Breast epithelium (tissue), 4 donors: ENCODE results near the gene FBLN2. TPM values are rescaled to one million over a fixed set of nuclear protein-coding genes. Genes with fewer than 3 reads are reported as not detected.

Source experiments
- DNase-seq, 2 donors: peaks; one replicate each; pipeline ENCODE4 v3.0.0-alpha.2; 2019; ENCODE audit warnings: low spot score in 2 of 2
- H3K27ac ChIP-seq, 2 donors: fragments of 200-600 bp; sonication (generic) in 1 of 2; one replicate each; pipeline ENCODE4 v1.5.1; 2016 to 2019; ENCODE audit warnings: mild to moderate bottlenecking in 1 of 2
- H3K27me3 ChIP-seq, 2 donors: fragments of 200-600 bp; sonication (generic) in 1 of 2; one replicate each; pipeline versions ENCODE4 v1.5.1 to v1.6.0; 2017 to 2019; ENCODE audit warnings: control low read depth in 1 of 2, mild to moderate bottlenecking in 1 of 2
- H3K36me3 ChIP-seq: fragments of 200-600 bp; one replicate; pipeline ENCODE4 v1.5.1; 2019
- H3K4me1 ChIP-seq, 2 donors: fragments of 200-600 bp; sonication (generic); one replicate each; pipeline ENCODE4 v1.5.1; 2016 to 2019; ENCODE audit warnings: control low read depth in 1 of 2
- H3K4me3 ChIP-seq, 3 donors: fragments of 200-600 bp; sonication (generic); 1 replicate in 2 of 3; 2 replicates in 1 of 3; pipeline ENCODE4 v1.5.1; 2016 to 2019; ENCODE audit warnings: mild to moderate bottlenecking in 3 of 3, moderate library complexity in 2 of 3
- H3K9me3 ChIP-seq, 2 donors: fragments of 200-600 bp; sonication (generic) in 1 of 2; one replicate each; pipeline ENCODE4 v1.5.1; 2016 to 2019; ENCODE audit warnings: control low read depth in 1 of 2
- POLR2A ChIP-seq: fragments of 450-650 bp; IDR thresholded peaks from one replicate; pipeline ENCODE4 v1.6.1; 2016; ENCODE audit warnings: antibody characterized with exemption, mild to moderate bottlenecking, moderate library complexity
- POLR2AphosphoS5 ChIP-seq, 3 donors: sonication (generic); formaldehyde crosslinking; IDR thresholded peaks; one replicate each; pipeline ENCODE4 v1.6.1; 2017; ENCODE audit warnings: antibody characterized with exemption in 3 of 3
- intact Hi-C: fragments of 100-400 bp; cut with DNase I; formaldehyde crosslinking; loops from one replicate; pipeline ENCODE4 v1.15.1; 2023; ENCODE audit warnings: low total_unique reads
- total RNA-seq, 3 donors: library from RNA; depleted of rRNA; stranded (reverse); fragments of >200 nt; gene quantifications; one replicate each; pipeline ENCODE4 v1.1.0, GENCODE V29; 2016
- TF ChIP-seq, protein P1 (sequence below), 3 donors: fragments of 450-650 bp; IDR thresholded peaks; one replicate each; pipeline ENCODE4 v1.5.1; 2016 to 2017; ENCODE audit warnings: antibody characterized with exemption in 3 of 3, mild to moderate bottlenecking in 3 of 3, moderate library complexity in 3 of 3

The FBLN2 gene
- total RNA-seq, 3 donors from 2014 or later = 43.5 to 663 (median 81.3) TPM

DNA sequence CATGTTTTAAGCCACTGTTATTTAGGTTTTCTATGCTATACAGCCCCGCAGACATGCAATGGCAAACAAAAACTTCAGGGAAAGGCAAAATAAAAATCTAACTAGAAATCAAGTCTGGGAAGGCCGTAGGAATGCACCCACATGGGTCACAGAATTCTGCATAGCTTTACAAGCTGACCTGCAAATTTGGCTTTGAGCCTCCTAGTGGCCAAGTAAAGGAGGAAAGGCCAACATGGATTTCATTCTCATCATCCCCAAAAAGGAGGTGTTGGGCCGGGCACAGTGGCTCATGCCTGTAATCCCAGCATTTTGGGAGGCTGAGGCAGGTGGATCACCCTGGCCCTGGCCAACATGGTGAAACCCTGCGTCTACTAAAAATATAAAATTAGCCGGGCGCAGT is 124.3 kb downstream of the FBLN2 start:
- H3K36me3 ChIP-seq = no peaks in the 10 kb centered on the region
- H3K4me1 ChIP-seq = no peaks in the 10 kb centered on the region
- H3K27me3 ChIP-seq = peaks cover 0 to 19% of the 10 kb centered on the region in 2 donors
- H3K27ac ChIP-seq = no peak overlapping the region
- intact Hi-C loops = no loop called here
- no peak overlapping the region for H3K4me3 ChIP-seq
- no peak for TF ChIP-seq POLR2A
- H3K9me3 ChIP-seq = no peaks in the 10 kb centered on the region
- no peak for DNase-seq

DNA sequence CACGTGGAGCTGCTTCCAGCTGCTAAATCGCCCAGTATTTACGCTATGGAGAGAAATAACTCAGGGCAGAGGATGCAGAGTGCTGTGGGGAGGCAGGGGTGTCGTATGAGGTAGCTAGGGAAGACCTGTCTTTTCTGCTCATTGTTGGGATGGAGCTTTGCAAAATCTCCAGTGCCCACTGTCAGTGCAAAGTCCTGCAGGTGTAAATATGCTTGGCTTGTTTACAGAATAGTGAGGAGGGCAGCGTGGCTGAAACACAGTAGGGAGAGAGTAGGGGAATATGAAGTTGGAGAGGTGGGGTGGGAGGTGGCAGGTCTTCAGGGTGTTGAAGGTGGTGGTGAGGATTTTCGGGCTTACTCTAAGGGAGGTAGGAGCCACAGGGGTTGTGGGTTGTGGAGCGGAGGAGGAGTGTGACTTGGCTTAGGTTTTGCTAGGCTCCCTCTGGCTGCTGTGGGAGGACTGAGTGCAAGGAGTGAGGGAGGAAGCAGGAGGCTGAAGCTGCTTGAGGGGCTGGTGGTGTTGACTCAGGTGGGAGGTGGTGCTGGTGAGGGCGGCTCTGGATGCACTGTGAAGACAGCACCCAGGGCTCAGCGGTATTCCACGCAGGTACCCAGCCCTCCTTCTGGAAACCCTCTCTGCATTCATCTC is 125.7 kb downstream of the FBLN2 start:
- peaks cover 0 to 23% of the 10 kb centered on the region in 2 donors for H3K27me3 ChIP-seq
- no peaks in the 10 kb centered on the region for H3K4me1 ChIP-seq
- TF ChIP-seq POLR2AphosphoS5 (IDR thresholded peaks at IDR 0.05) = no peak
- no peak for TF ChIP-seq POLR2A
- TF ChIP-seq, protein P1, sequence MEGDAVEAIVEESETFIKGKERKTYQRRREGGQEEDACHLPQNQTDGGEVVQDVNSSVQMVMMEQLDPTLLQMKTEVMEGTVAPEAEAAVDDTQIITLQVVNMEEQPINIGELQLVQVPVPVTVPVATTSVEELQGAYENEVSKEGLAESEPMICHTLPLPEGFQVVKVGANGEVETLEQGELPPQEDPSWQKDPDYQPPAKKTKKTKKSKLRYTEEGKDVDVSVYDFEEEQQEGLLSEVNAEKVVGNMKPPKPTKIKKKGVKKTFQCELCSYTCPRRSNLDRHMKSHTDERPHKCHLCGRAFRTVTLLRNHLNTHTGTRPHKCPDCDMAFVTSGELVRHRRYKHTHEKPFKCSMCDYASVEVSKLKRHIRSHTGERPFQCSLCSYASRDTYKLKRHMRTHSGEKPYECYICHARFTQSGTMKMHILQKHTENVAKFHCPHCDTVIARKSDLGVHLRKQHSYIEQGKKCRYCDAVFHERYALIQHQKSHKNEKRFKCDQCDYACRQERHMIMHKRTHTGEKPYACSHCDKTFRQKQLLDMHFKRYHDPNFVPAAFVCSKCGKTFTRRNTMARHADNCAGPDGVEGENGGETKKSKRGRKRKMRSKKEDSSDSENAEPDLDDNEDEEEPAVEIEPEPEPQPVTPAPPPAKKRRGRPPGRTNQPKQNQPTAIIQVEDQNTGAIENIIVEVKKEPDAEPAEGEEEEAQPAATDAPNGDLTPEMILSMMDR (IDR thresholded peaks at IDR 0.05) = no peak
- intact Hi-C loops = no loop called here
- no peak for DNase-seq
- no peaks in the 10 kb centered on the region for H3K36me3 ChIP-seq
- no peak overlapping the region for H3K4me3 ChIP-seq
- no peak overlapping the region for H3K27ac ChIP-seq
- H3K9me3 ChIP-seq = no peaks in the 10 kb centered on the region

DNA sequence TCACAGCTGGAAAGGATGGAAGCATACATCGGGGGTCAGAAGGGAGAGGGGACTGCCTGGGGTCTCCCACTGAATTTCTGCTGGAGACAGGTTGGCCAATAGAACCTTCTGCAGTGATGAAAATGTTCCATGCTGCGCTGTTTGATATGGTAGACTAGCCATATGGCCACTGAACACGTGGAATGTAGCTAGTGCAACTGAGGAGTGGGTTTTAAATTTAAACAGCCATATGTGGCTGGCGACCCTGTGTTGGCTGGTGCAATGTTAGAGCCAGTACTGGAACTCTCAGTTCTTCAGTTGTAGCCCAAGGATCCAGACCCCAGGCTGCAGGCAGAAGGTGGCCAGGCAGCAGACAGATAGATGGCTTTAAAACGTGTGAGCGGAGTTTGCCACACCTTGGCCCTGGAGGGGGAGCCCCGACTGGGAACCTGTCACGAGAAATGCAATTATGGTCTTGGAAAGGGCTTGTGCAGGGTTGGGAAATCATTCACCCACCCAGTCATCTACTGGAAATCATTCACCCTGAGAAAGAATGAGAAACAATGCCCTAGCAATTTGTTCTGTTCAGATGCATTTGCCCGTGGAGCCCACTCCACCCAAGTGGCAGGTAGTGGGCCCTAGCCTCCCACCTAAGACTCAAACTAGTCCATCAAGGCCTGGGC is 127.6 kb downstream of the FBLN2 start:
- H3K9me3 ChIP-seq = no peaks in the 10 kb centered on the region
- H3K27ac ChIP-seq = no peak overlapping the region
- intact Hi-C loops = no loop called here
- TF ChIP-seq POLR2AphosphoS5 (IDR thresholded peaks at IDR 0.05) (no peak), POLR2A (no peak)
- TF ChIP-seq, protein P1 (IDR thresholded peaks at IDR 0.05) = no peak
- DNase-seq = no peak
- no peak overlapping the region for H3K4me3 ChIP-seq
- H3K36me3 ChIP-seq = no peaks in the 10 kb centered on the region
- no peaks in the 10 kb centered on the region for H3K4me1 ChIP-seq
- H3K27me3 ChIP-seq = peaks cover 0 to 25% of the 10 kb centered on the region in 2 donors

DNA sequence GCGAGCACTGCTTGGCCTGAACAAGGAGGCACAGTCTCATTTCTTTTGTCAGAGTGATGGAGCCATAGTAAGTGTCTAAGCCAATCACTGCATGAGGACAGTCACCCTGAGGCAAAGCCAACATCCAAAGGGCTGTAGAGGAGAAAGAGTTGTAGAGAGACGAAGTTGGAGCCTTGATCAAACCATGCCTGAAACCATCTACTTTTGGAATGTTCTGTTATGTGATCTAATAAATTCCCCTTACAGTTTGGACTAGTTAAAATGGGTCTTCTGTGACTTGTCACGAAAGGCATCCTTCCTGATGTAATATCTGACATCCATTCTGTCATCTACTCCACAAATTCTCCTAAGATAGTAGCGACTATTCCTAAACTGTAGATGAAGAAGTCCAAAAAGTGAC is 128.3 kb downstream of the FBLN2 start:
- H3K27ac ChIP-seq = no peak overlapping the region
- intact Hi-C loops = no loop called here
- no peak for DNase-seq
- H3K27me3 ChIP-seq = peaks cover 0 to 25% of the 10 kb centered on the region in 2 donors
- H3K9me3 ChIP-seq = no peaks in the 10 kb centered on the region
- no peaks in the 10 kb centered on the region for H3K4me1 ChIP-seq
- H3K36me3 ChIP-seq = no peaks in the 10 kb centered on the region
- H3K4me3 ChIP-seq = no peak overlapping the region
- TF ChIP-seq, protein P1 (IDR thresholded peaks at IDR 0.05) = no peak
- TF ChIP-seq POLR2A (no peak), POLR2AphosphoS5 (IDR thresholded peaks at IDR 0.05) (no peak)

DNA sequence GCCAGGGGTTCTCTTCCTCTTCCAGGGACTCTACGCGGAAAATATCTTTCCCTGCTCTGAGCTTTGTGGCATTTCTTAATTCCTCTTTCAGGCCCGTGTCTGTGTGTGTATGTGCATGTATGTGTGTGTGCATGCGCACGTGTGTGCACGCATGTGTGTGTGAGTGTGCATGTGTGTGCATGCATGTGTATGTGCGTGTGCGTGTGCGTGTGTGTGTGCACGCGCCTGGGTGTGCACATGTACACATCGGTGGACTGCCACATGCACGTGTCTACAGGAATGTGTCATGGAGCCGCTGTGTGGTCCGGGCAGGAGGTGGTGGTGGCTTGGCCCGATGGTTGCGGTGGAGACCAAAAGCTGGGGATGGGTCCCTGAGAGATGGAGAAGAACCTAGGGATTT is 133.0 kb downstream of the FBLN2 start:
- H3K27me3 ChIP-seq = peaks cover 0 to 19% of the 10 kb centered on the region in 2 donors

More for the DNA sequence above, 133.0 kb downstream of the FBLN2 start:
- DNase-seq = no peak
- no peaks in the 10 kb centered on the region for H3K4me1 ChIP-seq
- TF ChIP-seq, protein P1 (IDR thresholded peaks at IDR 0.05) = no peak
- TF ChIP-seq POLR2AphosphoS5 (IDR thresholded peaks at IDR 0.05) (no peak), POLR2A (no peak)
- H3K27ac ChIP-seq = no peak overlapping the region
- no peaks in the 10 kb centered on the region for H3K36me3 ChIP-seq
- intact Hi-C loops = no loop called here
- no peaks in the 10 kb centered on the region for H3K9me3 ChIP-seq
- no peak overlapping the region for H3K4me3 ChIP-seq
